GM23248 (cell line): ENCODE measurements around the gene ZNF513. TPM values are rescaled to one million over a fixed set of nuclear protein-coding genes. Genes with fewer than 3 reads are reported as not detected.
"Not testable (repeated sequence)": the region's sequence is repeated elsewhere in the genome, so short reads cannot be mapped to it uniquely, and the experiment has no call there.

Experiments
- DNase-seq: peaks from one replicate; pipeline ENCODE4 v3.0.0-alpha.2; 2015
- H2AFZ ChIP-seq: fragments of 200-600 bp; sonication (generic); 2 replicates; pipeline ENCODE4 v1.6.1; 2016; ENCODE audit warnings: antibody characterized with exemption
- H3F3A ChIP-seq: fragments of 200-600 bp; sonication (generic); 2 replicates; pipeline ENCODE4 v1.6.1; 2016; ENCODE audit warnings: mild to moderate bottlenecking, antibody characterized with exemption, mixed run types; ENCODE audit not compliant: insufficient read depth
- H3K27ac ChIP-seq: fragments of 200-600 bp; sonication (generic); 2 replicates; pipeline ENCODE4 v1.5.1; 2016; ENCODE audit warnings: mild to moderate bottlenecking
- H3K27me3 ChIP-seq: fragments of 200-600 bp; sonication (generic); replicated peaks from 2 replicates; pipeline ENCODE4 v1.6.1; 2016; ENCODE audit warnings: mild to moderate bottlenecking; ENCODE audit not compliant: insufficient read depth
- H3K36me3 ChIP-seq: fragments of 200-600 bp; sonication (generic); 2 replicates; pipeline ENCODE4 v1.6.1; 2016; ENCODE audit warnings: low read depth, mild to moderate bottlenecking
- H3K4me1 ChIP-seq: fragments of 200-600 bp; sonication (generic); 2 replicates; pipeline ENCODE4 v1.6.1; 2016; ENCODE audit warnings: mild to moderate bottlenecking; ENCODE audit not compliant: insufficient read depth
- H3K4me2 ChIP-seq: fragments of 200-600 bp; sonication (generic); one replicate; pipeline ENCODE4 v1.6.1; 2016; ENCODE audit warnings: mild to moderate bottlenecking; ENCODE audit not compliant: unreplicated experiment
- H3K4me3 ChIP-seq: fragments of 200-600 bp; sonication (generic); 2 replicates; pipeline ENCODE4 v1.5.1; 2016; ENCODE audit warnings: mild to moderate bottlenecking
- H3K79me2 ChIP-seq: fragments of 200-600 bp; sonication (generic); 2 replicates; pipeline ENCODE4 v1.6.1; 2016; ENCODE audit warnings: mild to moderate bottlenecking; ENCODE audit not compliant: insufficient read depth
- H3K9ac ChIP-seq: fragments of 200-600 bp; sonication (generic); 2 replicates; pipeline ENCODE4 v1.6.1; 2016; ENCODE audit warnings: mild to moderate bottlenecking
- H3K9me2 ChIP-seq: fragments of 200-600 bp; sonication (generic); 2 replicates; pipeline ENCODE4 v1.6.1; 2016; ENCODE audit warnings: mixed run types, mild to moderate bottlenecking, moderate library complexity; ENCODE audit not compliant: insufficient read depth
- H3K9me3 ChIP-seq: fragments of 200-600 bp; sonication (generic); one replicate; pipeline ENCODE4 v1.6.1; 2017; ENCODE audit warnings: low read depth
- H4K20me1 ChIP-seq: fragments of 200-600 bp; sonication (generic); 2 replicates; pipeline ENCODE4 v1.6.0; 2016; ENCODE audit not compliant: insufficient read depth
- EZH2 ChIP-seq: fragments of 200-600 bp; sonication (generic); IDR thresholded peaks from 2 replicates; pipeline ENCODE4 v1.6.1; 2018; ENCODE audit warnings: antibody characterized with exemption, mild to moderate bottlenecking; ENCODE audit not compliant: insufficient read depth, poor library complexity, severe bottlenecking
- EZH2phosphoT487 ChIP-seq: fragments of 200-600 bp; sonication (generic); IDR thresholded peaks from 2 replicates; pipeline ENCODE4 v1.6.1; 2018; ENCODE audit warnings: antibody characterized with exemption, moderate library complexity, mild to moderate bottlenecking, low read depth; ENCODE audit not compliant: insufficient read depth
- WGBS, 2 experiments: methylation state at CpG; one replicate each; pipeline ENCODE4 v1.1.6; 2015 to 2017; ENCODE audit warnings: low lambda C conversion rate in 2 of 2, low coverage in 1 of 2; ENCODE audit errors: missing lambda C conversion rate in 2 of 2; 5-methylcytosine and 5-hydroxymethylcytosine counted together
- in situ Hi-C: fragments of 300-500 bp; cut with MboI; formaldehyde crosslinking; loops from 2 replicates; pipeline ENCODE4 v1.15.0; 2020
- polyA plus RNA-seq: library from polyadenylated mRNA; unstranded; fragments of >200 nt; fragmentation: Nextera tagmentation; extraction: Ambion mirVana; gene quantifications from 2 replicates; pipeline ENCODE4 v1.2.1, GENCODE V29; 2016
- total RNA-seq: library from RNA; depleted of rRNA; stranded (reverse); fragments of >200 nt; shearing (Covaris generic); gene quantifications from 2 replicates; pipeline ENCODE4 v1.2.3, GENCODE V29; 2014

Gene ZNF513
- total and polyA plus RNA-seq, 2 experiments from 2014 or later: 6.0 to 9.5 TPM

- no peaks in the 10 kb centered on the region for H4K20me1 ChIP-seq
- H3K4me2 ChIP-seq: peak within 1 kb of the TSS; percentile 93
- 1% methylated on average over 66 to 67 of the region's 67 CpGs for WGBS, 2 experiments
- in situ Hi-C loops: no loop called here
- no peaks in the 10 kb centered on the region; the same call in 1 of the 2 replicates for H3F3A ChIP-seq
- no peaks in the 10 kb centered on the region for H3K9me3 ChIP-seq
- H3K79me2 ChIP-seq: peaks cover 75% of the 10 kb centered on the region
- H3K9me2 ChIP-seq: no peaks in the 10 kb centered on the region
- peak; percentile 98 for DNase-seq
- H3K9ac ChIP-seq: peak within 1 kb of the TSS; percentile 96
- H2AFZ ChIP-seq: peak within 1 kb of the TSS; percentile 81
- H3K4me3 ChIP-seq: peak within 1 kb of the TSS; percentile 84
- no peaks in the 10 kb centered on the region for H3K36me3 ChIP-seq
- H3K27me3 ChIP-seq: no peaks in the 10 kb centered on the region
- H3K27ac ChIP-seq: peak within 1 kb of the TSS; percentile 88
- TF ChIP-seq EZH2phosphoT487 (no peak), EZH2 (no peak)
- peaks cover 29% of the 10 kb centered on the region for H3K4me1 ChIP-seq
Measured at GRCh38 chr2:27356382-27357181, 24.0 kb downstream of the ZNF513 start, which contains the start of gene GTF3C2. GTF3C2 (minus strand) TSS chr2:27356764; CDS start chr2:27343554, 13,210 bp downstream.

- H2AFZ ChIP-seq: peak overlapping the region; percentile 81
- no peaks in the 10 kb centered on the region for H3K9me2 ChIP-seq
- in situ Hi-C loops: no loop called here
- H3K4me2 ChIP-seq: peak overlapping the region; percentile 93
- WGBS, 2 experiments: 1 to 2% methylated on average over 12 of the region's 12 CpGs
- no peak for TF ChIP-seq EZH2
- no peak for TF ChIP-seq EZH2phosphoT487
- H3K36me3 ChIP-seq: no peaks in the 10 kb centered on the region
- no peaks in the 10 kb centered on the region for H3K9me3 ChIP-seq
- no peaks in the 10 kb centered on the region for H4K20me1 ChIP-seq
- no peaks in the 10 kb centered on the region; the same call in 1 of the 2 replicates for H3F3A ChIP-seq
- H3K9ac ChIP-seq: peak overlapping the region; percentile 96
- peaks cover 29% of the 10 kb centered on the region for H3K4me1 ChIP-seq
- H3K27ac ChIP-seq: peak overlapping the region; percentile 88
- peak; percentile 79 for DNase-seq
- H3K4me3 ChIP-seq: peak overlapping the region; percentile 84
- no peaks in the 10 kb centered on the region for H3K27me3 ChIP-seq
- peaks cover 76% of the 10 kb centered on the region for H3K79me2 ChIP-seq
Measured at GRCh38 chr2:27356056-27356381, 24.5 kb downstream of the ZNF513 start.

GRCh38 chr2:27354597-27354927, 26.0 kb downstream of the ZNF513 start:
- TF ChIP-seq EZH2: no peak
- no peak overlapping the region for H2AFZ ChIP-seq
- H3K9me2 ChIP-seq: no peaks in the 10 kb centered on the region
- in situ Hi-C loops: no loop called here
- no peak overlapping the region for H3K4me3 ChIP-seq
- WGBS, 2 experiments: 87 to 88% methylated on average over 7 of the region's 7 CpGs
- H3K4me2 ChIP-seq: no peak overlapping the region
- no peaks in the 10 kb centered on the region for H4K20me1 ChIP-seq
- peak overlapping the region; percentile 34; the same call in 1 of the 2 replicates for H3K27ac ChIP-seq
- H3K9ac ChIP-seq: no peak overlapping the region
- H3K4me1 ChIP-seq: peaks cover 29% of the 10 kb centered on the region
- DNase-seq: no peak
- H3K9me3 ChIP-seq: no peaks in the 10 kb centered on the region
- no peaks in the 10 kb centered on the region; the same call in 1 of the 2 replicates for H3F3A ChIP-seq
- H3K36me3 ChIP-seq: no peaks in the 10 kb centered on the region
- H3K79me2 ChIP-seq: peaks cover 82% of the 10 kb centered on the region
- H3K27me3 ChIP-seq: no peaks in the 10 kb centered on the region

GRCh38 chr2:27353762-27354596, 26.6 kb downstream of the ZNF513 start:
- Histone ChIP-seq H3K4me3 (no peak overlapping the region), H3K4me1 (peaks cover 29% of the 10 kb centered on the region), H3K27ac (peak overlapping the region; percentile 34; the same call in 1 of the 2 replicates), H2AFZ (no peak overlapping the region), H3F3A (no peaks in the 10 kb centered on the region; the same call in 1 of the 2 replicates), H3K4me2 (no peak overlapping the region), H3K79me2 (peaks cover 88% of the 10 kb centered on the region), H3K27me3 (no peaks in the 10 kb centered on the region), H3K9ac (no peak overlapping the region; the same call in 1 of the 2 replicates), H4K20me1 (no peaks in the 10 kb centered on the region), H3K36me3 (no peaks in the 10 kb centered on the region), H3K9me2 (no peaks in the 10 kb centered on the region), H3K9me3 (no peaks in the 10 kb centered on the region)
- WGBS, 2 experiments: 94 to 96% methylated on average over 7 of the region's 7 CpGs
- in situ Hi-C loops: no loop called here
- TF ChIP-seq EZH2: no peak
- no peak for TF ChIP-seq EZH2phosphoT487
- DNase-seq: peak; percentile 59

GRCh38 chr2:27353386-27353761, 27.2 kb downstream of the ZNF513 start:
- H3K4me3 ChIP-seq, H3K9me2 ChIP-seq, H3K4me2 ChIP-seq, H3K9ac ChIP-seq, in situ Hi-C loops, H2AFZ ChIP-seq, H3K36me3 ChIP-seq, H4K20me1 ChIP-seq, H3F3A ChIP-seq, H3K27me3 ChIP-seq, DNase-seq, H3K27ac ChIP-seq, H3K9me3 ChIP-seq: not testable (repeated sequence)
- 98 to 99% methylated on average over 5 of the region's 5 CpGs for WGBS, 2 experiments
- Histone ChIP-seq H3K4me1 (peaks cover 27% of the 10 kb centered on the region), H3K79me2 (peaks cover 91% of the 10 kb centered on the region)
